Right hindlimb (tissue), 1 donor: ENCODE results near the gene RHOU.
"Not testable (repeated sequence)": the region's sequence is repeated elsewhere in the genome, so short reads cannot be mapped to it uniquely, and the experiment has no call there.

ENCODE experiments used
- DNase-seq: peaks from one replicate; pipeline ENCODE4 v3.0.0-alpha.2; 2018

RHOU gene

DNA sequence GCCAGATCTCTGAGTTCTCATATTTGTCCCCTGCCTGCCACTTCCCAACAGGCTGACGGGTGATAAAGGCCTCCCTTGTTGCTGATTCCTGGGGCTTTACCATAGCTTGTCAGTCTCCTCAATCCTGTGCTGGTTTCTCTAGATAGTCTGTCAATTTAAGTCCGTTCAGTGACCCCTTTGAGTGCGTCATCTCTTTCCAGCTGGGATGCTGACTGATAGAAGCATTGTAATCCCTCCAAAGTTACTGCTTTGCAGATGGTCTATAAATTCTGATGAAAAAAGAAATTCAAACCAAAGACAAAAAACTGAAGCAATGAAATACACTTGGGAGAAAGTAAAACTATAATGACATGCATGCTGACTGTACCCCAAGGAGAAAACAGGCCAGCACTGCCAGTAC is 28.3 kb downstream of the RHOU start:
- DNase-seq, result no peak

DNA sequence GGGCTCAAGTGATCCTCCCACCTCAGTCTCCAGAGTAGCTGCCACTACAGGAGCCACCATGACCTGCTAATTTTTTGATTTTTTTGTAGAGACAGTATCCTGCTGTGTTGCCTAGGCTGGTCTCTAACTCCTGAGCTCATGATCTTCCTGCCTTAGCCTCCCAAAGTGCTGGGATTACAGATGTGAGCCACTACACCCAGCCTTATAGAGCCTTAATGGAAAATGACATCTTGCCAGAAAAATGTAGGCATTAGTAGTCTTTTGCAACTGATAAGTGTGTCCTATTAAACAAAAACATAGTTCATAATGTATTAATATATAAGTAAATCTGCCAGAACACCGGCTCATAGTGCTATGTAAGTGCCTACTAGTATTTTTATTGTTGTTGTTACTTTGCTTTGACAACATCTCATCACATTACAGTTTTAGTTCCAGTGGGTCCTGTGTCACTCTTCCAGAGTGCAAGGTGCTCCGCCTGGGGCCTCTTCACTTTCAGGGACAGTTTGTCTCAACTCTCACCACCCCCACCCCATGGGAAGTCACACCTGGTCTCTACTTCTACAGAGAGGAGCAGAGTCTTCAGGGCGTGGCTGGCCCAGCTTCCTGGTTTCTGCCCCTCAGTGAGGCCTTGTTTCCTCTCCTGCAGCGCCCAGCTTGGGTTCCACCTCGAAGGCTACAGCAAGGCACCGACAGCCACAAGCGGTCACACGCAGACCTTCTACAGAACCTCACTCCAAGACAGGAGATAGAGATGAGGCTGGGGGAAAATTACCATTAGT is 30.1 kb downstream of the RHOU start:
- no peak for DNase-seq

DNA sequence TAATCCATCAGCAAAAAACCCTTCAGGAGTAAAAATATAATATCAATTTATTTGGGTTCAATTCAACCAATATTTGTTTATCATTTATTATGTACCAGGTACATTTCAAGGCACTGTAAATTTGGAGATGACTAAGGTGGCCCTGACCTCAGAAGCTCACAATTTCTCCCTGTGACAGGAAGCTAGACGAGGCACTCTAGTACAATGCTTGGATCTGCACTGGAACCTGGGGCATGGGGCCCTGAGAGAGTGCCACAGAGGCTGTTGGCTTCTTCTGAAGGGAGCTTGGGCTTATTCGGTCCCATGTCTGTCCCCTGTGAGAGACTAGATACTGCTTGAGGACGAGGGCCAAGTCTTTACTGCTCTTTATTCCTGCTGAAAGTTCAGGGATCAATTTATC is 31.5 kb downstream of the RHOU start:
- DNase-seq, result no peak

DNA sequence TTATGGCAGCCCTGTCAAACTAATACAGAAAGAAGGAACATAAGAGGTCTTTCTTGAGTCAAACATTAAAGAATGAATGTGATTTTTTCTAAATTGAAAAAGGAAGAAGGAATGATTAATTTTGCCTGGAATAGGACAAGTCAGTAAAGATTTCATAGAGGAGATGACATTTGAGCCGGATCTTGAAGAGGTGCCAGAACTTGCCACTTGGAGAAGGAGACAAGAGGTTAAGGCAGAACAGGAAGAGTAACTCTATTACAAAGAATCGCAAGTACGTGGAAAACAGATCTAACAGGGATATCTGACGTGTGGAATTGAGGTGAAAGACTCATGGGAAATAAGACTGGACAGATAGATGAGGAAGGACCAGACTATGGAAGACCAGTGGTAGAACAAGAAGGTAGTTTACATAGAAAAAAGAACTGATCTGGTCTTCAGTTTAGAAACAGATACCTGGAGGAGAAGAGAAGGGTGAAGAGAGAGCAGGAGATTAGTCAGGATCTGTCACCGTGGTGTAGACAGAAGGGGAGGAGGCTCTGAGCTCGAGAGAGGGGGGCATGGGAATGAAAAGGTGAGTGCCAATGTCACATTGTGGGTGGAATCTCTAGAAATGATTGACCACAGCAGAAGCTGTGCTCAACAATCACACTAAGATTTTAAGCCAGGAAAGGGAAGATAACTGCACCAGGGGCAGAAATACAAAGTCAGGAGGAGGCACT is 32.5 kb downstream of the RHOU start:
- DNase-seq, result no peak

GRCh38 chr1:228768355-228769000 is 33.2 kb downstream of the RHOU start:
- DNase-seq, result no peak

DNA sequence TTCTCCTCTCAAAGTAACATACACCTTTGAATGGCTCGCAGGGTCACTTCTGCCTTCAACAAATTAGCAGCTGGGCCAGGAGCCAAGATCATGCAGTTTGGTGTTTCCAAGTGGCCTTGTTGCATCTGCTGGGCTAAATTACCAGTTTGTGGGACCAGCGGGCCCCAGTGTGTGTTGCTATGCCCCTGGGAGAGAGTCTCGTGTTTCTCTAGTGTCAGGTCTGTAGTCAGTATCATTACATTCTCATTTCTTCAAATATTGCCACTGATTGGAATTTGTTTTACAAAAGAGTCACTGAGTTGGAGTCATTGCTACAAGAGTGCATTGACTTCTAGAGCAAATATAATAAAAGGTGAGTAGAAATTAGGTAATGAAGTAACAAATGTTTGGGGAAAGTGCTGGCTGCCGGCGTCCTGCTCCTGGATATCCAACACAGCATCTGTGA is 35.5 kb downstream of the RHOU start:
- no peak for DNase-seq

DNA sequence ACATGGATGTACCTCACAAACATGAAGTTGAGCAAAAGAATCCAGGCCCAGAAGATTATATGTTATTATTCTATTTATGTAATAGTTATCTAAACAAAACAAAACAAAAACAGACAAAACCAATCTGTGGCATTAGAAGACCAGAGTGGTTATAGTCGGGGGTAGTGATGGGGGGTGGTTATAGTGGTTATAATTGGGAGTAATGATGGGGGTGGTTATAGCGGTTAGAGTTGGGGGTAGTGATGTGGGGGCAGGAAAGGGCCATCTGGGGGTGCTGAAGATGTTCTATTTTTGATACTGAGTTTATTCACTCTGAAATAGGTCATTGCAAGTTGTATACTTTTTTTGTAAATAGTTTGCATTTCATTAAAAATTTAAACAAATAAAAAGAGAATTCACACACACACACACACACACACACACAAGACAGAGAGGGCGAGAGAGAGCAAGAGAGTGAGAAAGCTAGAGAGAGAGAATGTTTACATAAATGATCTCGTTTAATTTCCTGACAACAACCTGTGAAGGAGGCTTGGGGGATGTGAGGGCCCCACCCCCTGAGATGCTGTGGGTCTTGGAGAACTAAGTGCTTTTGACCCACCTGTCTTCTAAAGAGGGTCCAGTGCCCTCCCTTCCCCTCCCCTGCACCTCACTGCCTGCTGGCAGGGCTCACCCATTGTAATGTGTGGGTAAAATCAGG is 37.4 kb downstream of the RHOU start:
- DNase-seq, result no peak

DNA sequence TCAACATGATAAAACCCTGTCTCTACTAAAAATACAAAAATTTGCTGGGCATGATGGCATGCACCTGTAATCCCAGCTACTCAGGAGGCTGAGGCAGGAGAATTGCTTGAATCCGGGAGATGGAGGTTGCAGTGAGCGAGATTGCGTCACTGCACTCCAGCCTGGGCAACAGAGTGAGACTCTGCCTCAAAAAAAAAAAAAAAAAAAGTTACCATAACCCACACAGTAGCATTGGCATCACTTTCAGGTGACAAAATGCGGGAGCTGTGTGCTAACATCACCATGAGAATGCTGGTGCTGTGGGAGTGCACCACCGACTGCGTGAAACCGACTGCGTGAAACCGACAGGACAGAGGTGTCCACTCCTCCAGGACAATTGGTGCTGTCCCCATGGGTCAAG is 40.7 kb downstream of the RHOU start:
- not testable (repeated sequence) for DNase-seq

- no peak for DNase-seq
Measured at GRCh38 chr1:228776449-228776848, 41.2 kb downstream of the RHOU start.

DNA sequence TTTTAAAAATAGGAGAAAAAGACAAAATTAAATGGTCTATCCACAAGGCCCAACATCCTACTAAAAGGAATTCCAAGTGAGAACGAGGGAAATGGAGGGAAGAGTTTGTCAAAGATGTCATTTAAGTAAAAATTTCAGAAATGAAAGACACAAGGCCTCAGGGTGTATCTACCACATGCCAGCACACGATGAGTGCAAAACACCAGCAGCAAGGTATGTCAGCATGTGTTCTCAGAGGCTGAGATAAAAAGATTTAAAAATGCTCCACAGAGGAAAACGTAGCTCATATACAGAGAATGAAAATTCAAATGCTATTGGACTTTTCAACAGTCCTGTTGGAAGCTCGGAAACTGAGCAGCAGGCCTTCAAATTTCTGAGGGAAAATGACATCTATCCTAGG is 42.0 kb downstream of the RHOU start:
- DNase-seq, result no peak

DNA sequence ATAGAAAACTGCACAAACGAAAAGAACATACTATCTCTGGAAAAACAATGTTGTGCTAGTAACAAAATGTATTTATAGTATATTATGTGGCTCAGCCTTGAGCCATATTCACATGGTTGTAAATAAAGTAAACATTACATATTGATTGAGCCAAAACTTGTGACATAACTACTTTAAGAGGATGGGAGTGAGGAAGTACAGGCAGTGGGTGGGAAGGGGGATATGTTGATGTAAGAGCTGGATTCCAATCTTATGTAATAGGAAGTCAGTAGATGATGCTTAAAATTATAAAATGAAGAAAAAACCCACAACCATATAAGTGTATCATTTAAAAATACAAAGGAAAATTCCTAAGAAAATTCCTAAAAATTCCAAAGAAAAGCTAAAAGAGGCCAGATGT is 42.7 kb downstream of the RHOU start:
- no peak for DNase-seq

- no peak for DNase-seq
Measured at GRCh38 chr1:228778466-228778865, 43.2 kb downstream of the RHOU start.

DNA sequence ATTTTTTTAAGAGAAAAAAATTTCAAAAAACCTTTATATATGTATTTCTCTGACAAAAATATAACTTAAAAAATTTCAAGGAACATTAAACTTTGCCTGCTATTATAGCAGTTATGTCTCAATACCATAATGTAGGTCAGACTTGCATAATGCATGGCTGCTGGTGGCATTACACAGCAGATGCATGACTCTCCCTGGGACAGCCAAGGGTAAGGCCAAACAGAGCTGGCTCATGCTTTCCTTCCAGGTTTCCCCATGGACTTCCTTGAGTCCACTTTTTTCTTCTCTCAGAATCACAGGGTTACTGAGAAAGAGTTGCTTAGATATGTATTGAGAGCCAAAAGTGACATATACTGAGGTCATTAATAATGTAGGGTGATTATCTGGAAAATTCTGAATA is 43.7 kb downstream of the RHOU start:
- DNase-seq, result no peak

DNA sequence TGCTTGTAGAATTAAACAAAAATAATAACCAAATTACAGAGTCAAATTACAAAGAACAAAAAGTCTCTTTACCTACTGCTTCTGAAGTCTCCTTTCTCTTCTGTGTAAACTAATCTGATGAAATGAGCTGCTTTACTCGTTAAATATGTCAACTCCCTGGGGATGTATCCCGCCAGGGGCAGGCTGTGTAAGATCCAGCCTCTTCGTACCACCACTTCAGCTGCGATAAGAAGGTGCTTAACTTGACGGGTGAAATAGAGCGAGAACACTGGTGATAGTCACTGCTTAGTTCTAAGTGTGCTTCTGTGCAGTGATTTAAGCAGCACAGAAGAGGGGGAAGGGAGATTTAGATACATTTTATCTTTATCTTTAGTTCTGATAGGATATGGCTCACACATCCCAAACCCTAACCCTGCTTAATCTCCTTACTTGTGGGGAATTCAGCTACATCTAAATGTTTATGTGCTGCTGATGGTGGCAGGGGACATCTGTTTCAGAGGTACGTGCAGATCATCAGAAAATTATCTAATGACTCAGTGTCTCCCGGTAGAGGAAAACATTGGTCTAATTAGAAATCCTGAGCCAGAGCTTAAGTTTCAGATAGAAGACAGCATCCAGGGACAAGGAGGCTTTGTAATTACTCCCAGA is 46.0 kb downstream of the RHOU start:
- no peak for DNase-seq

- no peak for DNase-seq
Measured at GRCh38 chr1:228781809-228782661, 46.8 kb downstream of the RHOU start.

DNA sequence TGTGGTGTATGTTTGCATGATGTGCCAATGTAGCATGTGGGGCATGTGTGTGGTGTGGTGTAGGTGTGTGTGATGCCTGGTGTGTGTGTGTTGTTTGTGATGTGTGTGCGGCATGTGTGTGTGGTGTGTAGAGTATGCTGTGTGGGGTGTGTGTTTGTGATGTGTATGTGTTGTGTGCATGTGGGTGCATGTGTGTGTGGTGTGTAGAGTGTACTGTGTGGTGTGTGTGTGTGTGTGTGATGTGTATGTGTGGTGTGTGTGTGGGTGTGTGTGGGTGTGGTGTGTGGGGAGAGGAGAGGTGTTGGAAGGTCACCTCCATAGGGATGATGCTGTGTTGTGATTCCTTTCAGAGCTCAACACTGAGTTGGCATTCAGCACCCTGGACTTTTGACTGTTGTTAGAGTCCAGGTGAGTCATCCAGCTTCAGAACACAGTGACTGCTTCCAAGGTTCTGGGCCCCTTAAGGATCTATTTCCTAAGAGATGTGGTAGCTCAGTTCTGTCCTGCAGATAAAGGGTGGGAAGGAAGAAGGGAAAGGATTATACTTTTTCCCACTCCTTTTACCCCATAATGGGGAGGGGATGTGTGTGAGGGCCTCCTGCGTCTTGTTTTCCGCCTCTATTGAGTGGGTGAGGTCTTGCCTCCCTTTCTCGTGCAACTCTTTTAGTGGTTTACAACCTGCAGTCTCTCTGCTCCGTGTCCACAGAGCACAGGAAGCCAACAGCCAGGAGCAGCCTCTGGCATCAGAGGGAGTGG is 47.6 kb downstream of the RHOU start:
- DNase-seq, result no peak

DNA sequence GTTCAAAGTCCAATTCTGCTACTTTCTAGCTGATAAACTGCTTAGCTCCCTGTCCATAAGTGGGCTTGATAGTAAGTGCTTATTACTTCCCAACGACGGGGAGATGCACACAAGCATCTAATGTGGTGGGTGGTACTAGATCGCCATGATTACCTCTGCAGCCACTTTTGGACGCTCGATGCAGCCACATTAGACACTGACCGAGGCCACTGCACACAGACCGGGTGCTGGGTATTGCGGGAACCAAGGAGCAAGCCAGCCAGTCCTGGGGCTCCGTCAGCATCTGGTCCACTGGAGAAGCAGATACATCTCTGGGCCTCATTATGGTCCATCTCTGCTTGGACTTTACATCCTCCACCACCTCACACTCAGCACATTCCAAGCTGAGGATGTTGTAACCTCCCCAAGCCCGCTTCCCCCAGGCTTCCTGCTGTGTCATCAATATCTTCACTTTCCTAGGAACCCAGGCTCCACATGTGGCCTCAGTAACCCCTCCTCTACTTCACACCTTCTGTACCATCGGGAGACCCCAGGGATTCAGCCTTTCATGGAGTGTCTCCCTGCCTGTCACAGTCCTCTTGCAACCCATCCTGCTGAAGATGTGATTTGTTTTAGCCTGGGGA is 48.2 kb downstream of the RHOU start:
- no peak for DNase-seq

- DNase-seq, result no peak
Measured at GRCh38 chr1:228784181-228784580, 48.9 kb downstream of the RHOU start.

GRCh38 chr1:228785366-228786330 is 50.4 kb downstream of the RHOU start:
- DNase-seq, result no peak
